ENCODE measurements around the gene EHBP1.

DNA sequence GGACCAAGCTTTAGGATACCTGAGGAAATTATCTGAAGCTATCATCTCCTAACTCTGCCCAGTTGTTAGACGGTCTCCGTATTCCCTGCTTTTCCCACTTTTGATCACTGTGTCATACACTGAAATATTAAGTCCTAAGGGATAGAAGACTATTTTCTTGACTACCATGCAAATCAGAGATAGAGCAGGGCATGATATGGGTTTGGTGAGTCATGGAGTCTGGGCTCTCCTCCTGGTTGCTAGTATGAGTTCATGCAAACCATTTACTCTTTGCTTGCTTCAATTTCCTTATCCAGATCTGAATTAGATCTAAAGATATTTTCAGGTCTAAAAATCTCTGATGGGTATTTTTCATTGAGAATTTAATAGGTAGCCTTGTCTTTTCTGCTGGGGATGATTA is 55.0 kb downstream of the EHBP1 start:
- TF ChIP-seq, protein P1, sequence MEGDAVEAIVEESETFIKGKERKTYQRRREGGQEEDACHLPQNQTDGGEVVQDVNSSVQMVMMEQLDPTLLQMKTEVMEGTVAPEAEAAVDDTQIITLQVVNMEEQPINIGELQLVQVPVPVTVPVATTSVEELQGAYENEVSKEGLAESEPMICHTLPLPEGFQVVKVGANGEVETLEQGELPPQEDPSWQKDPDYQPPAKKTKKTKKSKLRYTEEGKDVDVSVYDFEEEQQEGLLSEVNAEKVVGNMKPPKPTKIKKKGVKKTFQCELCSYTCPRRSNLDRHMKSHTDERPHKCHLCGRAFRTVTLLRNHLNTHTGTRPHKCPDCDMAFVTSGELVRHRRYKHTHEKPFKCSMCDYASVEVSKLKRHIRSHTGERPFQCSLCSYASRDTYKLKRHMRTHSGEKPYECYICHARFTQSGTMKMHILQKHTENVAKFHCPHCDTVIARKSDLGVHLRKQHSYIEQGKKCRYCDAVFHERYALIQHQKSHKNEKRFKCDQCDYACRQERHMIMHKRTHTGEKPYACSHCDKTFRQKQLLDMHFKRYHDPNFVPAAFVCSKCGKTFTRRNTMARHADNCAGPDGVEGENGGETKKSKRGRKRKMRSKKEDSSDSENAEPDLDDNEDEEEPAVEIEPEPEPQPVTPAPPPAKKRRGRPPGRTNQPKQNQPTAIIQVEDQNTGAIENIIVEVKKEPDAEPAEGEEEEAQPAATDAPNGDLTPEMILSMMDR (conservative IDR thresholded peaks at IDR 0.05; ENCODE audit: low read depth, low read length): no peak
- no peak for TF ChIP-seq EZH2 (IDR thresholded peaks at IDR 0.05; ENCODE audit: borderline replicate concordance, low read depth, low read length, poor library complexity, severe bottlenecking)
